GM23338 (cell line): ENCODE measurements around the gene CABP4. TPM values are rescaled to one million over a fixed set of nuclear protein-coding genes. Genes with fewer than 3 reads are reported as not detected.

Experiments used
- ATAC-seq: fragments of 200-7000 bp; cut with Tn5 transposase; 3 replicates; pipeline ENCODE4 v1.9.1; 2020
- DNase-seq: peaks from one replicate; pipeline ENCODE4 v3.0.0-alpha.2; 2015; ENCODE audit warnings: low spot score
- H2AFZ ChIP-seq: fragments of 200-600 bp; sonication (generic); 2 replicates; pipeline ENCODE4 v1.8.0; 2016; ENCODE audit warnings: antibody characterized with exemption, mild to moderate bottlenecking, moderate library complexity
- H3F3A ChIP-seq: fragments of 200-600 bp; sonication (generic); replicated peaks from 2 replicates; pipeline ENCODE4 v1.8.0; 2017; ENCODE audit warnings: antibody characterized with exemption, mixed run types, low read depth
- H3K27ac ChIP-seq: fragments of 200-600 bp; sonication (generic); 2 replicates; pipeline ENCODE4 v1.6.1; 2016; ENCODE audit warnings: low read depth
- H3K27me3 ChIP-seq: fragments of 200-600 bp; sonication (generic); 2 replicates; pipeline ENCODE4 v1.8.0; 2016; ENCODE audit warnings: mild to moderate bottlenecking, mixed run types, moderate library complexity; ENCODE audit not compliant: insufficient read depth
- H3K36me3 ChIP-seq: fragments of 200-600 bp; sonication (generic); 2 replicates; pipeline ENCODE4 v1.8.0; 2016; ENCODE audit warnings: mild to moderate bottlenecking; ENCODE audit not compliant: insufficient read depth
- H3K4me1 ChIP-seq: fragments of 200-600 bp; sonication (generic); 2 replicates; pipeline ENCODE4 v1.8.0; 2016; ENCODE audit warnings: mild to moderate bottlenecking, moderate library complexity; ENCODE audit not compliant: insufficient read depth
- H3K4me2 ChIP-seq: fragments of 200-600 bp; sonication (generic); 2 replicates; pipeline ENCODE4 v1.7.1; 2017; ENCODE audit warnings: mixed run types
- H3K4me3 ChIP-seq: fragments of 200-600 bp; sonication (generic); 2 replicates; pipeline ENCODE4 v1.6.1; 2016; ENCODE audit warnings: mixed run types
- H3K79me2 ChIP-seq: fragments of 200-600 bp; sonication (generic); replicated peaks from 2 replicates; pipeline ENCODE4 v1.8.0; 2017; ENCODE audit warnings: mild to moderate bottlenecking; ENCODE audit not compliant: insufficient read depth
- H3K9me2 ChIP-seq: fragments of 200-600 bp; sonication (generic); 2 replicates; pipeline ENCODE4 v1.8.0; 2017; ENCODE audit not compliant: insufficient read depth
- H4K20me1 ChIP-seq: fragments of 200-600 bp; sonication (generic); replicated peaks from 2 replicates; pipeline ENCODE4 v1.8.0; 2017; ENCODE audit warnings: mild to moderate bottlenecking; ENCODE audit not compliant: insufficient read depth
- H3K27ac Mint-ChIP-seq: 2 replicates; pipeline ENCODE4 v1.8.0; 2020; ENCODE audit warnings: inconsistent platforms, mild to moderate bottlenecking, moderate library complexity, mixed read lengths
- H3K27me3 Mint-ChIP-seq: 3 replicates; pipeline ENCODE4 v1.8.0; 2022; ENCODE audit warnings: low read depth, mild to moderate bottlenecking, moderate library complexity, mixed read lengths, inconsistent platforms; ENCODE audit not compliant: insufficient read depth, poor library complexity
- H3K36me3 Mint-ChIP-seq: 3 replicates; pipeline ENCODE4 v1.8.0; 2021; ENCODE audit warnings: low read depth, mild to moderate bottlenecking, inconsistent platforms, moderate library complexity, mixed read lengths
- H3K4me1 Mint-ChIP-seq: 3 replicates; pipeline ENCODE4 v1.8.0; 2020; ENCODE audit warnings: mild to moderate bottlenecking, inconsistent platforms, mixed read lengths
- H3K4me3 Mint-ChIP-seq: 3 replicates; pipeline ENCODE4 v1.8.0; 2021; ENCODE audit warnings: moderate library complexity, mild to moderate bottlenecking, inconsistent platforms, mixed read lengths
- H3K9me3 Mint-ChIP-seq: 3 replicates; pipeline ENCODE4 v1.8.0; 2020; ENCODE audit warnings: moderate library complexity, mild to moderate bottlenecking, inconsistent platforms, mixed read lengths
- EZH2 ChIP-seq: fragments of 200-600 bp; sonication (generic); IDR thresholded peaks from one replicate; pipeline ENCODE4 v1.8.0; 2017; ENCODE audit warnings: antibody characterized with exemption, mild to moderate bottlenecking, low read depth; ENCODE audit not compliant: unreplicated experiment
- EZH2phosphoT487 ChIP-seq: fragments of 200-600 bp; sonication (generic); IDR thresholded peaks from one replicate; pipeline ENCODE4 v1.8.1; 2018; ENCODE audit warnings: antibody characterized with exemption; ENCODE audit not compliant: unreplicated experiment
- JUNB ChIP-seq: IDR thresholded peaks from one replicate; pipeline ENCODE4 v1.6.1; 2016; ENCODE audit warnings: antibody characterized with exemption; ENCODE audit not compliant: unreplicated experiment
- STAT1 ChIP-seq: IDR thresholded peaks from one replicate; pipeline ENCODE4 v1.6.1; 2016; ENCODE audit warnings: antibody characterized with exemption; ENCODE audit not compliant: unreplicated experiment
- ZNF114 ChIP-seq: fragments of 250-450 bp; sonication (Bioruptor Pico); IDR thresholded peaks from 2 replicates; pipeline ENCODE4 v1.5.0; 2020; ENCODE audit warnings: mild to moderate bottlenecking, moderate library complexity
- ZNF331 ChIP-seq: fragments of 250-450 bp; sonication (Bioruptor Pico); IDR thresholded peaks from 2 replicates; pipeline ENCODE4 v1.5.0; 2020; ENCODE audit warnings: low read depth, mild to moderate bottlenecking, moderate library complexity
- ZNF462 ChIP-seq: fragments of 250-450 bp; sonication (Bioruptor Pico); IDR thresholded peaks from 2 replicates; pipeline ENCODE4 v1.5.0; 2020; ENCODE audit warnings: mild to moderate bottlenecking, moderate library complexity
- polyA plus RNA-seq: library from polyadenylated mRNA; unstranded; fragments of >200 nt; fragmentation: Nextera tagmentation; extraction: Ambion mirVana; gene quantifications from 2 replicates; pipeline ENCODE4 v1.2.1, GENCODE V29; 2016
- total RNA-seq: library from RNA; depleted of rRNA; stranded (reverse); fragments of >200 nt; shearing (Covaris generic); gene quantifications from 2 replicates; pipeline ENCODE4 v1.2.3, GENCODE V29; 2014
- TF ChIP-seq, protein P1 (sequence below), 2 experiments: fragments of 200-600 bp in 1 of 2; sonication (generic) in 1 of 2; conservative IDR thresholded peaks; 2 replicates each; pipeline versions ENCODE4 v1.5.1 to v1.6.1; 2016 to 2017; ENCODE audit warnings: antibody characterized with exemption in 2 of 2, low read depth in 2 of 2, mild to moderate bottlenecking in 2 of 2, moderate library complexity in 1 of 2
- TF ChIP-seq, protein P2 (sequence below): IDR thresholded peaks from 2 replicates; pipeline ENCODE4 v1.6.1; 2016; ENCODE audit warnings: antibody characterized with exemption

The CABP4 gene
- total and polyA plus RNA-seq, 2 experiments from 2014 or later: 0.28 TPM; not detected in 1

DNA sequence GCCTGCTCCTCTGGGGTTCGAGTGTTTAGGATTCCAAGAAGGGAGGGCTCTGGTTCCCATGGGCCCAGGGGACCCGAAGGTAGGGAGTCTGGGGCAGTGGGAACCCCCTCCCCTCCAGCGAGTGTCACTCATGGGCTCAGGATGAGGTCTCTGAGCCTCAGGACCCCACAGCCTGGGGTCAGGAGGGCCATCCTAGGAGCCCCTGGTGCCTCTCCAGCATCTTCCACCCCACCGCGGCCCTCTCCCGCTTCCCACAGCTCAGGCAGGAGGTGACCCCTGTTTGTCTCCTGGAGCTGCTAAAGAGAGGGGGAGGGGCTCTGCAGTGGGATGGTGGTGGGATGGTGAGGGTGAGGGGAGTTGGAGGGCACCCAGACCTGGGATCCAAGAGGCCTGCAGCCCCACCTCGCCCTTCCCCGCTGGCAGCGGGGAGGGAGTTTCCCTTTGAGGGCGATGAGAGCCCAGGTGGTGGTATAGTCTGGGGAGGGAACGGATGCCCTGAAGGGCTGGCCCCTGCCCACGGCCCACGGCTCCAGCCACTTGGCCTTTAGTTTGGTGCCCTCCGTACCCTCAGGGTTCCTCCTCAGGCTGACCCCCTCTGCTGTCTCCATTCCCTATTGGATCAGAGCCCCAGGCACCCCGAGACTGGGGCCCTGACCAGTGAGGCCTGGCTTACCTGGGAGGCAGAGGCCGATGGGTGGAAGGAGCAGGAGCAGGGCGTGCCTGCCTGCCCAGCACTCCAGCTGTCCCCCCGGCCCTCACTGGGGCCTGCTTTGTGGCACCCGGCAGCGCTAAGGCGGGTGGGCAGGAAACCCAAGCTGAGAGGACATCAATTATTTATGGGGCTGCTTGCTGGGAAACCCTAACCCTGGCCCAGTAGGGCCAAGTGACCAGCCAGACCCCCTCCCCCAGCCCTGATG is 1.1 kb upstream of the CABP4 start (continued):
- TF ChIP-seq ZNF462 (CRISPR knock-in tag): no peak
- no peak for TF ChIP-seq EZH2
- TF ChIP-seq, protein P1, sequence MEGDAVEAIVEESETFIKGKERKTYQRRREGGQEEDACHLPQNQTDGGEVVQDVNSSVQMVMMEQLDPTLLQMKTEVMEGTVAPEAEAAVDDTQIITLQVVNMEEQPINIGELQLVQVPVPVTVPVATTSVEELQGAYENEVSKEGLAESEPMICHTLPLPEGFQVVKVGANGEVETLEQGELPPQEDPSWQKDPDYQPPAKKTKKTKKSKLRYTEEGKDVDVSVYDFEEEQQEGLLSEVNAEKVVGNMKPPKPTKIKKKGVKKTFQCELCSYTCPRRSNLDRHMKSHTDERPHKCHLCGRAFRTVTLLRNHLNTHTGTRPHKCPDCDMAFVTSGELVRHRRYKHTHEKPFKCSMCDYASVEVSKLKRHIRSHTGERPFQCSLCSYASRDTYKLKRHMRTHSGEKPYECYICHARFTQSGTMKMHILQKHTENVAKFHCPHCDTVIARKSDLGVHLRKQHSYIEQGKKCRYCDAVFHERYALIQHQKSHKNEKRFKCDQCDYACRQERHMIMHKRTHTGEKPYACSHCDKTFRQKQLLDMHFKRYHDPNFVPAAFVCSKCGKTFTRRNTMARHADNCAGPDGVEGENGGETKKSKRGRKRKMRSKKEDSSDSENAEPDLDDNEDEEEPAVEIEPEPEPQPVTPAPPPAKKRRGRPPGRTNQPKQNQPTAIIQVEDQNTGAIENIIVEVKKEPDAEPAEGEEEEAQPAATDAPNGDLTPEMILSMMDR (conservative IDR thresholded peaks at IDR 0.05; ENCODE audit: low read depth in 2 of 2): no peak
- no peak for TF ChIP-seq ZNF114 (CRISPR knock-in tag)

DNA sequence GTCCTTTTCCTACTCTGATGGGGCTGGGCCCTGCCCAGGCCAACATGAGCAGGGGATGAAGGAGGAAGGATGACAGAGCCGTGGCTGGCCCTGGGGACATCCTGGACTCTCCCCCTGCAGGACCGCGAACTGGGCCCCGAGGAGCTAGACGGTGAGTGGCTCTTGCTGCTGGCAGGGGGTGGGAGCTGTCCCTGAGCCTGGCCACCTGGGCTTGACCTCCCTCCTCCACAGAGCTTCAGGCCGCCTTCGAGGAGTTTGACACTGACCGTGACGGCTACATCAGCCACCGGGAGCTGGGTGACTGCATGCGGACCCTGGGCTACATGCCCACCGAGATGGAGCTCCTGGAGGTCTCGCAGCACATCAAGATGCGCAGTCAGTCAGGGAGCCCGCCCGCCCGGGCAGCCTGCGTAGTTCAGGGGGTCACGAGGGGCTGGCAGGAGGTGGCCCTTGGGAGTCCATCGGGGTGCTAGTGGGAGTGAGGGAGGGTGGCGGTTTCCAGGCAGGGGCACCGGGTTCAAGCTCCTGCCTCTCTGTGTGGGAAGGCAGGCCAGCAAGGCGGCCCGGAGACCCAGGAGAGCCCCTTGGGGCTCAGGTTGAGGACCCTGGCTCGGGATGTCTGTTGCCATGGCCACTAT is 1.0 kb downstream of the CABP4 start:
- H3K4me3 Mint-ChIP-seq: no peak overlapping the region
- ATAC-seq (no peak), DNase-seq (no peak)
- H3K27me3 Mint-ChIP-seq: peaks cover 4% of the 10 kb centered on the region
- no peaks in the 10 kb centered on the region for H3K4me1 Mint-ChIP-seq
- Histone ChIP-seq H2AFZ (no peak overlapping the region), H3F3A (no peaks in the 10 kb centered on the region), H3K4me2 (no peak overlapping the region), H3K4me1 (no peaks in the 10 kb centered on the region), H3K79me2 (no peaks in the 10 kb centered on the region), H3K36me3 (no peaks in the 10 kb centered on the region), H3K27ac (no peak overlapping the region), H4K20me1 (no peaks in the 10 kb centered on the region), H3K27me3 (no peaks in the 10 kb centered on the region), H3K4me3 (no peak overlapping the region), H3K9me2 (no peaks in the 10 kb centered on the region)
- no peaks in the 10 kb centered on the region for H3K9me3 Mint-ChIP-seq
- H3K36me3 Mint-ChIP-seq: no peaks in the 10 kb centered on the region
- no peak overlapping the region for H3K27ac Mint-ChIP-seq
- TF ChIP-seq ZNF331 (CRISPR knock-in tag) (no peak), EZH2phosphoT487 (no peak), STAT1 (no peak), ZNF114 (CRISPR knock-in tag) (no peak), JUNB (no peak), EZH2 (no peak)
- TF ChIP-seq, protein P2, sequence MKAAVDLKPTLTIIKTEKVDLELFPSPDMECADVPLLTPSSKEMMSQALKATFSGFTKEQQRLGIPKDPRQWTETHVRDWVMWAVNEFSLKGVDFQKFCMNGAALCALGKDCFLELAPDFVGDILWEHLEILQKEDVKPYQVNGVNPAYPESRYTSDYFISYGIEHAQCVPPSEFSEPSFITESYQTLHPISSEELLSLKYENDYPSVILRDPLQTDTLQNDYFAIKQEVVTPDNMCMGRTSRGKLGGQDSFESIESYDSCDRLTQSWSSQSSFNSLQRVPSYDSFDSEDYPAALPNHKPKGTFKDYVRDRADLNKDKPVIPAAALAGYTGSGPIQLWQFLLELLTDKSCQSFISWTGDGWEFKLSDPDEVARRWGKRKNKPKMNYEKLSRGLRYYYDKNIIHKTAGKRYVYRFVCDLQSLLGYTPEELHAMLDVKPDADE: no peak
- TF ChIP-seq, protein P1 (conservative IDR thresholded peaks at IDR 0.05; ENCODE audit: low read depth in 2 of 2): no peak
